Thyroid gland (tissue), 4 donors: ENCODE results near the gene VPS37C. TPM values are rescaled to one million over a fixed set of nuclear protein-coding genes. Genes with fewer than 3 reads are reported as not detected.

Experiments
- DNase-seq, 2 donors: peaks; one replicate each; pipeline ENCODE4 v3.0.0-alpha.2; 2019
- H3K27ac ChIP-seq, 3 donors: fragments of 200-600 bp; sonication (generic); 1 replicate in 2 of 3; 2 replicates in 1 of 3; pipeline ENCODE4 v1.5.1; 2016 to 2019; ENCODE audit warnings: mild to moderate bottlenecking in 1 of 3, moderate library complexity in 1 of 3
- H3K27me3 ChIP-seq: fragments of 200-600 bp; sonication (generic); one replicate; pipeline ENCODE4 v1.5.1; 2019
- H3K36me3 ChIP-seq, 2 donors: fragments of 200-600 bp; sonication (generic); one replicate each; pipeline ENCODE4 v1.5.1; 2016 to 2019
- H3K4me1 ChIP-seq, 2 donors: fragments of 200-600 bp; sonication (generic); one replicate each; pipeline ENCODE4 v1.5.1; 2017 to 2019
- H3K4me3 ChIP-seq, 3 donors: fragments of 200-600 bp; sonication (generic); replicated peaks in 1 of 3; 1 replicate in 2 of 3; 2 replicates in 1 of 3; pipeline ENCODE4 v1.5.1; 2016; ENCODE audit warnings: mild to moderate bottlenecking in 1 of 3
- H3K9me3 ChIP-seq: fragments of 200-600 bp; sonication (generic); one replicate; pipeline ENCODE4 v1.5.1; 2017
- POLR2A ChIP-seq, 2 donors: fragments of 450-650 bp; IDR thresholded peaks; one replicate each; pipeline ENCODE4 v1.6.1; 2017; ENCODE audit warnings: antibody characterized with exemption in 2 of 2, mild to moderate bottlenecking in 2 of 2, moderate library complexity in 1 of 2
- WGBS, 2 donors: methylation state at CpG; one replicate each; pipeline ENCODE4 v1.1.5; 2017; 5-methylcytosine and 5-hydroxymethylcytosine counted together
- intact Hi-C: fragments of 100-400 bp; cut with DNase I; formaldehyde crosslinking; loops from one replicate; pipeline ENCODE4 v1.15.1; 2023
- total RNA-seq, 4 donors: library from RNA; depleted of rRNA; stranded (reverse); fragments of >200 nt; gene quantifications; one replicate each; pipeline ENCODE4 v1.2.3, GENCODE V29; 2016
- TF ChIP-seq, protein P1 (sequence below), 6 experiments: fragments of 200-600 bp in 3 of 6; fragments of 450-650 bp in 3 of 6; sonication (generic) in 3 of 6; IDR thresholded peaks; one replicate each; pipeline ENCODE4 v1.5.1; 2016 to 2019; ENCODE audit warnings: antibody characterized with exemption in 6 of 6, mild to moderate bottlenecking in 2 of 6, inconsistent platforms in 1 of 6, moderate library complexity in 1 of 6

VPS37C gene
- total RNA-seq, 4 donors from 2014 or later = 13.0 to 18.2 (median 15.9) TPM

DNA sequence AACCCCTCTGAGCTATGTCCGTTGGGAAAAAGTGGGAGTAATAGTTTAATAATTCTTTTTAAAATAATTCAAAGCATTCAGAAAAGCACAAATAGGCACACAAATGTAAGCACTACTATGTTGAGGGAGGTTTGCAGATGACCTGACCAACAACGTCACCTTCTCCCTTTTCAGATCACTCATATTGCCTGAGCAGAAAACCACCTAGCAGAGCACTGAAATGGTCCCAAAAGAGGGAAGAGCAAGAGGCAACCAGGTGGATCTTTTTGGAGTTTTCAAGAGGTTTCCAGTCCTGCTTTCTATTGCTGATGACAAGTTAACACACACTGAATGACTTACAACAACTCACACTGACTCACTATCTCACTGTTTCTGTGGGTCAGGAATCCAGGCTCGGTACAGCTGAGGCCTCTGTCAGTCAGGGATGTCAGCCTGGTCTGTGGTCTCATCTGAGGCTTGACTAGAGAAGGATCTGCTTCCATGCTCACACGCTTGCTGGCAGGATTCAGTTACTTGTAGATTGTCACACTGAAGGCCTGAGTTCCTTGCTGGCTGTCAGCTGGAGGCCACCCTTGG lies 37.8 kb upstream of the VPS37C start:
- H3K36me3 ChIP-seq = no peaks in the 10 kb centered on the region
- H3K27ac ChIP-seq = no peak overlapping the region
- TF ChIP-seq POLR2A (IDR thresholded peaks at IDR 0.05) = no peak
- TF ChIP-seq, protein P1, sequence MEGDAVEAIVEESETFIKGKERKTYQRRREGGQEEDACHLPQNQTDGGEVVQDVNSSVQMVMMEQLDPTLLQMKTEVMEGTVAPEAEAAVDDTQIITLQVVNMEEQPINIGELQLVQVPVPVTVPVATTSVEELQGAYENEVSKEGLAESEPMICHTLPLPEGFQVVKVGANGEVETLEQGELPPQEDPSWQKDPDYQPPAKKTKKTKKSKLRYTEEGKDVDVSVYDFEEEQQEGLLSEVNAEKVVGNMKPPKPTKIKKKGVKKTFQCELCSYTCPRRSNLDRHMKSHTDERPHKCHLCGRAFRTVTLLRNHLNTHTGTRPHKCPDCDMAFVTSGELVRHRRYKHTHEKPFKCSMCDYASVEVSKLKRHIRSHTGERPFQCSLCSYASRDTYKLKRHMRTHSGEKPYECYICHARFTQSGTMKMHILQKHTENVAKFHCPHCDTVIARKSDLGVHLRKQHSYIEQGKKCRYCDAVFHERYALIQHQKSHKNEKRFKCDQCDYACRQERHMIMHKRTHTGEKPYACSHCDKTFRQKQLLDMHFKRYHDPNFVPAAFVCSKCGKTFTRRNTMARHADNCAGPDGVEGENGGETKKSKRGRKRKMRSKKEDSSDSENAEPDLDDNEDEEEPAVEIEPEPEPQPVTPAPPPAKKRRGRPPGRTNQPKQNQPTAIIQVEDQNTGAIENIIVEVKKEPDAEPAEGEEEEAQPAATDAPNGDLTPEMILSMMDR (IDR thresholded peaks at IDR 0.05) = no peak
- H3K4me1 ChIP-seq = peaks cover 12 to 17% of the 10 kb centered on the region in 2 donors
- no peak overlapping the region for H3K4me3 ChIP-seq
- H3K27me3 ChIP-seq = no peaks in the 10 kb centered on the region
- no peak for DNase-seq
- intact Hi-C loops = no loop called here
- WGBS, 2 donors = 85 to 89% methylated on average over 3 to 4 of the region's 4 CpGs
- H3K9me3 ChIP-seq = no peaks in the 10 kb centered on the region

DNA sequence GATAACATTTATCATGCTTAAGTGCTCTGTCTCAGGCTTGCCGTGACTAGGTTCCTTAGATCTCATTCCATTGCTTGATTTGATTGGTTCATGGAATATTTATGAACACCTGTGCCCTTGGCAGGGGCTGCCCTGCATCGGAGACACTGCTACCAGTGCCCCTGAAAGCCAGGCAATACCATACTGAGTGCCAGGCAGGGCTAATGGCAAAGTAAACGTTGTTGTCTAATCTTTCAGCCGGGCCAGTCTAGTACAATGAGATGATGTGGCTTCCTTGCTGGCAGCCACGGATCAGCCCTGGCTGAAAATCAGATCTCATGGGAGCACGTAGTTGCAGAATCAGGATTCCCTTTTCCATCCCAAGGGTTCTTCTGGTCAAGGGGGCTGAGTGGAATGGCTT lies 37.1 kb upstream of the VPS37C start:
- no peak for TF ChIP-seq POLR2A (IDR thresholded peaks at IDR 0.05)
- TF ChIP-seq, protein P1 (IDR thresholded peaks at IDR 0.05) = no peak
- Histone ChIP-seq H3K36me3 (no peaks in the 10 kb centered on the region), H3K4me3 (no peak overlapping the region), H3K4me1 (peaks cover 19 to 23% of the 10 kb centered on the region in 2 donors), H3K27ac (no peak overlapping the region), H3K9me3 (no peaks in the 10 kb centered on the region), H3K27me3 (no peaks in the 10 kb centered on the region)
- WGBS, 2 donors = 69 to 89% methylated on average over 6 of the region's 6 CpGs
- DNase-seq = no peak
- intact Hi-C loops = no loop called here

DNA sequence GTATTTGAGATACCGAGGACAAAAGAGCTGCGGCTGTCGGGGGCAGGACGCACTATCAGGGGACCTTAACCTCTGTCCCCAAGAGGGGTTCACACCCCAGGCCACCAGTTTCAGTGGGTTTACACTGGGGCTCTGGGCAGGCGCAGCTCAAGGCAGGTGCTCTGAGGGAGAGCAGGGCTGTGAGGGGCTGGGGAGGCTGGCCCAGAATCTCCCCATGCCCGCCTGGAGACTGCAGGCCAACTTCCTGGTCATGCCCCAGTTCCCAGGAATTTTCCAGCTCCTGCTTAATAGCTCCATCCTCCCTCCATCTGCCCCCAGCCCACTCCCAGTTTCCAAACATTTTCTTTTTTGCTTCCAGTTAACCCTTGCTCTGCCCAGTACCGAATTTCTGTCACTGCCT lies 34.5 kb upstream of the VPS37C start:
- no peaks in the 10 kb centered on the region for H3K36me3 ChIP-seq
- peak; percentile 61 to 70 for DNase-seq
- TF ChIP-seq POLR2A (IDR thresholded peaks at IDR 0.05) = no peak
- TF ChIP-seq, protein P1 (IDR thresholded peaks at IDR 0.05) = no peak
- H3K9me3 ChIP-seq = no peaks in the 10 kb centered on the region
- H3K27ac ChIP-seq = peak overlapping the region; percentile 65 to 87 (median 71)
- no peaks in the 10 kb centered on the region for H3K27me3 ChIP-seq
- intact Hi-C loops = no loop called here
- H3K4me1 ChIP-seq = peaks cover 23 to 32% of the 10 kb centered on the region in 2 donors
- H3K4me3 ChIP-seq = no peak overlapping the region
- 52 to 58% methylated on average over 7 of the region's 7 CpGs for WGBS, 2 donors

DNA sequence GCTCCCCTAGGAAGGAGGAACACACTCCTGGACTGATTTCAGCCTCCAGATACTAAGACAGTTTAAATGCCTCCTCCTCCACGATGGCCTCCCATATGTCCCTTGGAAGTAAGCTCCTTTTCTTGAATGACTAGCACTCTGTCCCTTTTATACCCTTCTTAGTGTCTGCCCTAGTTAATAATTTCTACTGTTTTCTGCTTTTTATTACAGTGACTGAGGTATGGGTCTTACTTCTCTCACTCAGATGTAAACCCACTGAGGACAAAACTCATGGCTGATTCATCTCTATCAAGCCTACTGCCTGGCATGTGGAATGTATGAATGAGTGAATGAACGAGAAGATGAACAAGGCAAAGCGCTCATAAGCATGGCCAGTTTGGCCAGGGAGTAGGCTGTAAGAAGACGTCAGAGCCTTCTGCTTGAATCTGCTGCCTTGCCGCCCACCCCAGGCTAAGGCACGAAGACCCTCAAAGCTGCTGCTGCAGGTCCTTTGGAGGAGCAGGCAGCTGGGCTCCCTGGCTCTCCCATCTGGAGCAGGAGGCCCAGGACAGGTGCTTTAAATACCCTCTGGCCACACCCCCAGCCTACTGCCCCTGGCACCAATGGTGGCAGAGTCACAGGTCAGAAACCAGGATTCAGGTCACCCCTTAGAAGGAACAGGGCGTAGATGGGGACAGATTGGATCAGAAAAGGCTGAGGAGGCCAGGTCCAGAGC lies 33.9 kb upstream of the VPS37C start:
- H3K4me3 ChIP-seq = no peak overlapping the region
- H3K4me1 ChIP-seq = peaks cover 23 to 32% of the 10 kb centered on the region in 2 donors
- intact Hi-C loops = no loop called here
- peak overlapping the region; percentile 65 to 87 (median 71) for H3K27ac ChIP-seq
- WGBS, 2 donors = 80% methylated on average over 6 to 7 of the region's 7 CpGs
- TF ChIP-seq, protein P1 (IDR thresholded peaks at IDR 0.05) = no peak
- no peaks in the 10 kb centered on the region for H3K27me3 ChIP-seq
- H3K36me3 ChIP-seq = no peaks in the 10 kb centered on the region
- no peaks in the 10 kb centered on the region for H3K9me3 ChIP-seq
- peak in 1 of 2 donors; percentile 6 for DNase-seq

DNA sequence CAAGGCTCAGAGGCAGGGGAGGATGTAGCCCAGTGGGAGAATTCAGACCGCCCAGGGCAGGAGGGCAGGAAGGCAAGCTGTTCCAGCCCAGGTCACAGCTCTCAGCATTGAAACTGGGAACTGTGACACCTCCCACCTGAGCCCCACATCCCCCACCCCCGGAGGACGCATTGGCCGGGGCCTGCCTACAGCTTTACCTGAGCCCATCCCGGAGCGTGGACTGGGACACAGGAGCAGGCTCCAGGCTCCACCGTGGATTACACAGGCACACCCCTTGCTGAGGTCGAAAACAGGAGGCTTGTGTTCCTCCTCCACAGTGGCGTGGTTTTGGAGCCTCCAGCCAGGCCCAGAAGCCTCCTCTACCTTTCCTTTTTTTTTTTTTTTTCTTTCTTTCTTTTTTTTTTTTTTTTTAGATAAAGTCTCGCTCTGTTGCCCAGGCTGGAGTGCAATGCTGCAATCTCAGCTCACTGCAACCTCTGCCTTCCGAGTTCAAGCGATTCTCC lies 33.0 kb upstream of the VPS37C start:
- Histone ChIP-seq H3K36me3 (no peaks in the 10 kb centered on the region), H3K27ac (peak overlapping the region; percentile 65 to 73 (median 71)), H3K4me3 (no peak overlapping the region), H3K9me3 (no peaks in the 10 kb centered on the region), H3K27me3 (no peaks in the 10 kb centered on the region), H3K4me1 (peaks cover 23 to 32% of the 10 kb centered on the region in 2 donors)
- WGBS, 2 donors = 31 to 33% methylated on average over 11 to 12 of the region's 12 CpGs
- DNase-seq = peak; percentile 67 to 71
- intact Hi-C loops = no loop called here
- TF ChIP-seq POLR2A (IDR thresholded peaks at IDR 0.05) = no peak
- TF ChIP-seq, protein P1 (IDR thresholded peaks at IDR 0.05) = no peak
